ENCODE measurements around the gene NARS2.

The NARS2 gene

DNA sequence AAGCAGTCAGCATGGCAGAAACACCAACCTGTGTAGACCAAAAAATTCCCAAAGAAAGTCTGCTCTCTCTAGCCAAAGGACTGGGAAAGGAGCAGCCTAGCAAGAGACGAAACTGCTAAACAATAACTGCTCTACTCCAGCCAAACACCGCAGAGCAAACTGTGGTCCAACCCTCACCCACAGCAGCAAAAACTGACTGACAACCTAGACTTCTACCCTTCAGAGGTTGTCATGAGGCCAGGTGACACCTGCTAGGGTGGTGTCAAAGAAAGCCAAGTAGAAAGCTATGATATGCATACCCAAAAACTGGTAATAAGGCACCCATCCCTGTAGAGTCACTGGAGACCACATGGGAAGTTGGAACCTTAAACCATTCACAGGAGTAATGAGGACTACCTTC lies 168.9 kb downstream of the NARS2 start:
- DNase-seq: no peak

DNA sequence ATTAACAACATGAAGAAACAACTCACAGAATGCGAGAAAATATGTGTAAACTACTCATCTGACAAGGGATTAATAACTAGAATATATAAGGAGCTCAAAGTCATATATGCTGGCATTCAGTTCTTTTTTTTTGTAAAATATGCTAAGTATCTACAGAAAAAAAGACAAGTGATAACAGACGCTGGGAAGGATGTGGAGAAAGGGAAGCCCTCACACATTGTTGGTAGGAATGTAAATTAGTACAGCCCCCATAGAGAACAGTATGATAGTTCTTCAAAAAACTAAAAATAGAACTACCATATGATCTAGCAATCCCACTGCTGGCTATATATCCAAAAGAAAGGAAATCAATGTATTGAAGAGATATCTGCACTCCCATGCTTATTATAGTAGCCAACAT lies 170.9 kb downstream of the NARS2 start:
- DNase-seq: no peak

DNA sequence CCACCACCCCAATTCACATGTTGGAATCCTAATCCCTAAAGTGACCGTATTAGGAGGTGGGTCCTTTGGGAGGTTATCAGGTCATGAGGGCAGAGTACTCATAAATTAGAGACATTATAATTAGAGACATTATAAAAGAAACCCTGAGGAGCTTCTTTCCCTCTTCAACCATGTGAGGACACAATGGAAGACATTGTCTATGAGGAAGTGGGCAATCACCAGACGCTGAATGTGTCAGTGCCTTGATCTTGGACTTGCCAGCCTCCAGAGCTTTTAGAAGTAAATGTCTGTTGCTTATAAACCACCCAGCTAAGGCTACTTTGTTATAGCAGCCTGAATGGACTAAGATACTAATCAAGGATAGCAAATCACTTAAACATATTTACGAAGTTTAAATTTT lies 171.8 kb downstream of the NARS2 start:
- DNase-seq: no peak

DNA sequence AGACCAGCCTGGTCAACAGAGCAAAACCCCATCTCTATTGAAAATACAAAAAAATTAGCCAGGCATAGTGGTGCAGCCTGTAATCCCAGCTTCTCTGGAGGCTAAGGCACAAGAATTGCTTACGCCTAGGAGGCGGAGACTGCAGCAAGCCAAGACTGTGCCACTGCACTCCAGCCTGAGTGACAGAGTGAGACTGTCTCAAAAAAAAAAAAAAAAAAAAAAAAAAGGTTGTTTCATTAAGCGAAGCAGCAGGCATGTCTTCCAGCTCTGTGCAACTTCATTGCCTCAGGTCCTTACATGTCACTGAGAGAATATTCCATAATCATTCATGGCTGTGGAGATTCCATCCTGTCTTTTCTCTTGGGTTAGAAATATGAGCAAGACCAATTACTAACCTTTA lies 174.0 kb downstream of the NARS2 start:
- DNase-seq: no peak

DNA sequence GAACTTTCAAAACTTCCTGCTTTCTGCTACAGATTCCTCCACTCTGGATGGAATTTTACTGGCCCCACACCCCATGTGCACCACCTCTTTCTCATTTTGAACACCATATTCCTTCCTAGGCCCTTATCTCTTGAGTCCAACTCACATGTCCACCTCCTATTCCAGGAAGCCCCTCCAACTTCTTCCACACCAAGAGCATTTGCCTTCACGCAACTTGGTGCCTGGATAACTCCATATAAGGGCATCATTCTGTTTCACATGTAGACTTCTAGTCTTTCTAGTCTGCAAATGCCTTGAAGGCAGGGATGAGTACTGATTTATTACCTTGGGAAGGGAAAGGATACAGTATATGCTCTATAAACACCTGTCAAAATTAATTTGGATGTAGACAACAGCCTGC lies 174.5 kb downstream of the NARS2 start:
- DNase-seq: no peak

DNA sequence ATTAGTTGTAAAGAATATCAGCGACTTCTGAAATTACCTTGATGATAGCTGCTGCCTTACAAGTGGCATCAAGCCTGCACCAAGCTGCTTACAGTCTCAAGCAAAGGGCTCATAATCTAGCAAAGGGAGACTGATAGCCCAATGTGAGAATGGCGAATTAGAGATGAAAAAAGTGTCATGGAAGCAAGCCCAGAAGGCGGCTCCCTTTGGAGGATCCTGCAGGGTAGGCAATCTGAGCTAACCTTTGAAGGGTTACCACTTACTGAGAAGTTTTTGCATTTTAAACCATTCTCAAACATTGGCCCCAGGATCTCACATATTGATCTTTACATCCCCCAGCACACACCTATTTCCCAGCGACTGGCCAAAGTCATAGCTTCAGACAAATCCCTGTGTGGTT lies 175.5 kb downstream of the NARS2 start:
- no peak for DNase-seq

DNA sequence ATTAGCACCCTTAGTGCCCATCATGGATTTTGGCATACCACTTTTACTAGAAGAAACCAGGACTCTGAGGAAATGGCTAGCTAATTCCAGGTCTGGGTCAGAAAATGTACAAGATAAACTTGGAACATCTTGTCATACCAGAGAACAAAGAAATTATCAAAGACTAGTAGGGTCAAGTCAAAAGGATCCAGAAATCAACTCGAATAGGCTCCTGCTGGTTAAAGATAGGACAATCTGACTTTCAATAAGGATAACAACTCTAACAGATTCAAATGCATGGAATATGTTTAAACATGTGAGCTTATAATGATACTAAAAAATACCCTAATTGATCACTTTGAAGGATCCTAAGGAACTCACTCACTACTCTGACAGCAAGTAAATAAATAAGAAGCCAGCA lies 175.9 kb downstream of the NARS2 start:
- DNase-seq: no peak

DNA sequence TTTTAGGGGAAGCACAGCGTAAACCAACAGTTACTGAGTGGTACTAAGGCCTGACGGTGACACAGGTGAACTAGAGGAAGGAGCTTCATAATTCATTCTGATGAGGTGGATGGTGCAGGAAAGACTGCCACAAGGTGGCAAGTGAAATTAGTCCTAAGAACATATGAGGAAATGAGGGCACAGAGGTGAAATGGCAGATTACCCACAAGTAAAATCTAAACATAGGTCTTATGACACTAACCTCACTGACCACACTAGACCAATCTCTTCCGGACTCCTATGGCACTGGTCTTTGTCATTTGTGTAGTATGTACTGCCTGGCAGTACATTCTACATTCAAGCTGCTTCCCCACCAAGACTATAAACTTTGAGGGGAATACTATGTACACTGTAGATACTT lies 177.3 kb downstream of the NARS2 start:
- no peak for DNase-seq

DNA sequence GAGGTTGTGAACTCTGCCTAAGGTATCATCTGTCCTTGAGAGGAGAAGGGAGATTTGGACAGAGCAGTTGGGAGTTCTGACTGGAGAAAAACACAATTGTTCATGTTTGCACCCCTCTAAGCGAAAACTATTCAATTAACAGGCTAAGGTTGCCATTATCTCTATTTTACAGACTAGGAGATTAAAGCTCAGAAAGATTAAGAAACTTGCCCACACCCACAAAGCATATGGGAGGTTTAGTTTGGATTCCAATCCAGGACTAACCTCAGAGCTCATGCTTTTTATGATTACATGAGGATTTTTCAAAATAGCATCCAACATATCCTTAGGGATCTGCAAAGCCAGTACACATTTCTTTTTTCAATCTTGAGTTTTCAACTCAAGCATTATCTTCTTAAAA lies 179.1 kb downstream of the NARS2 start:
- DNase-seq: no peak

DNA sequence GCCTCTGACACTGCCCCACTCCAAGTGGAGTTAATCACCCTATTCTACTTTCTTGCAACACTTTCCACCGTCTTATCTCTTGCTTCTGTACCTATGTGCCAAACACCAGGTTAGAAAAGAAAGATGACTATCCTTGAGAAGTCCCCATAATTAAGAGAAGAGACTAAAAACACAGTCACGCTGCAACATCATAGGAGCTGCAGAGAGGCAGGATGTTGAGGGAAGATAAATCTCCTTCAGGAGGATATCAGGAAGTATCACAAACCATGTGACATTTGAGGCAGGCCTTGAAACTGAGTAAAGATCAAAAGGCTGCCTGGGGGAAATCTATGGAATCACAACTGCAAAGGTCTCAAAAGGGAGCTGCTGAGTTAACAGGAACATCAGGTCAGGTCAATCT lies 181.8 kb downstream of the NARS2 start:
- no peak for DNase-seq

DNA sequence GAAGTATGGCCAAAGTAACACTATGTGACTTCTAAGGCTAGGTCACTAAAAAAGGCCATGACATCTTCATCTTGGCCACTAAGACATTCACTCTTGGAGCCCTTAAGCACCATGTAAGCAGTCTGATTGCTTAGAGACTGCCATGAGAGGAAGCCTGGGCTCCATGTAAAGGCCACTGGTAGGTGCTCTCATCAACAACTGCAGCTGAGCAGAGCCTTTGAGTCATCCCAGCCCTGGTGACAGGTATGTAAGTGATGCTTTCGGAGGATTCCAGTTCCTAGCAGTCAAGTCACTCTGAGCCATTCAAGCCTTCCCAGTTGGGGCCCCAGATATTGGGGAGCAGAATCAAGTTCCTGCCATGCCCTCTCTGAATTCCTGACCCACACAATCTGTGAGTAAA lies 183.2 kb downstream of the NARS2 start:
- DNase-seq: no peak

DNA sequence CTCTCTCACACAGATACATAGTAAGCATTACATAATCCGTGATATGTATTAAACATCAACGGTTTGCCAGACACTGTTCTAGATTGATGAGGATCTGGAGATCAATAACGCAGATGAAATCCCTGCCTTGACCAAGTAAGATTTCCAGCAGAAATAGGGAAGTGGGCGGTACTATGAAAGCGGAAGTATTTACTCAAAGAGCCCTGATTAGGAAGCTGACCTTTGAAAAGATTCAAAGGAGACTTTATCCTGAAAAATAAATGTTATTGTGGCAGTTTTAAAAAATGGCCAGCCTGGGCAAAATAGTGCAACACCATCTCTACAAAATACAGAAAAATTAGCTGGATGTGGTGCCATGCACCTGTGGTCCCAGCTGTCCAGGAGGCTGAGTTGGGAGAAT lies 183.9 kb downstream of the NARS2 start:
- no peak for DNase-seq

DNA sequence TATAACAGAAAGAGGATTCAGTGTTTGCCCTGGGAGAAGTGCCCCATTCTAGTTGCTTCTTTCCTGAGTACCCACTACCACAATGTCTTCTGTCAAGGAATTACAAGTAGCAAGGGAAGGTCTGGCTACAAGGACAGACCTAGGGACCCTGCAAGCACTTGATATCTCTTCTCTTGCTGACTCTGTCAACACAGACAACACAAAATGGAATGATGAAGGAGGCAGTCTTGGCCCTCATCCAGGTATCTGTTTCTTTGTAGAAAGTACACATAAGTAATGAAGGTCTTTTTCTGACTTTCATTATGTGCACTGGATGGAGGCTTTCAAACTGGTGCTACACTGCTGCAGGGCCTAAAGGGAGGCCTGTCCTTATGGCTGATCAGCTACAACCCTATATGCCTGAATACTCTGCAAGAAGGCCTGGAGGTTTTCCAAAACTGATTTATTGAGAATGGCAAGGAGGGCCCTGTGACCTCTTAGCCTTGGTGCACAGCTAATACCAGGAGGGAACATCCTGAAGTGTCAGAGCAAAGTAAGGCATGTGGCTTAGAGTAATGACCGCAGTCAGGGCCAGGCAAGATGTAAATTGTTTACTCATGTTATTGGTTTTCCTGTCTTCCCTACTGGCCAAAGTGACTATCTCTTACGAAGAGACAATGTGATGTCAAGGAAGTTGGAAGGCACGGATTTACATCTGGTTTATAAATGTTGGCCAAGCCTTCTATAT lies 188.3 kb downstream of the NARS2 start:
- no peak for DNase-seq
